Memory B cell (primary cell): ENCODE measurements around the gene MPG.

Experiments used
- ATAC-seq: fragments of 150-1000 bp; cut with Tn5 transposase; 2 replicates; pipeline ENCODE4 v1.10.0; 2021; ENCODE audit warnings: low read depth, mild to moderate bottlenecking, moderate library complexity
- DNase-seq, 2 donors: peaks; one replicate each; pipeline ENCODE4 v3.0.0; 2022; ENCODE audit warnings: low spot score in 2 of 2
- H3K27ac Mint-ChIP-seq: one replicate; pipeline ENCODE4 v1.8.0; 2022; ENCODE audit warnings: mild to moderate bottlenecking, moderate library complexity, mixed read lengths
- H3K27me3 Mint-ChIP-seq: one replicate; pipeline ENCODE4 v1.8.0; 2022; ENCODE audit warnings: mixed read lengths
- H3K36me3 Mint-ChIP-seq: one replicate; pipeline ENCODE4 v1.8.0; 2022; ENCODE audit warnings: mild to moderate bottlenecking, mixed read lengths
- H3K4me1 Mint-ChIP-seq: one replicate; pipeline ENCODE4 v1.8.0; 2022; ENCODE audit warnings: mixed read lengths
- H3K4me3 Mint-ChIP-seq: one replicate; pipeline ENCODE4 v1.8.0; 2022; ENCODE audit warnings: mild to moderate bottlenecking, moderate library complexity, mixed read lengths
- H3K9me3 Mint-ChIP-seq: one replicate; pipeline ENCODE4 v1.8.0; 2022; ENCODE audit warnings: mixed read lengths

The MPG gene

DNA sequence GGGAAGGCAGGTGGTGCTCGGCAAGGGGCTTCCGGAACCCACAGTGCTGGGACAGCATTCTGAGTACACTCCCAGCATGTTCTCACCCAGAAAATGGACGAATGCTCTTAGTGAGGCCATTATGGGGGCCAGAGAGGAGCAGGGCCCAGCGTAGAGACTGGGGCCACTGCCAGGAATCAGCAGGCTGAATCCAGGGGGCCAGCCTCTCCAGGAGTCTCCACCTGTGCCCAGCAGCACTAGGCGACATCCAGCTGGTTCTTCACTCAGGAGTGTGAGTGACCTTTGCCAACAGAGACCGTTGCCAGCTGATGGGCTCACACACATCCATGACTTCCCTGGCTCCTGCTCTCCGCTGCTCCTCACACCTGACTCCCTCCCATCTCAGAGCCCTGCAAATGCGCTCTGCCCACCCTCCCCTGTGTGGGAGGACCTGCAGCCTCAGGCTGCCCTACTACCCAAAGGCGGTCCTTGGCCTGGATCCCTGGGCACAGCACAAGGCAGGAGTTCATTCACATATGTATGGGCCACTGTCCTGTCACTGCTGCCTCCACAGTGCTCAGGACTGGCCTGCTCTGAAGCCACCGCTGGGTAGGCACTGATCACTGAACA, 10.7 kb upstream of the MPG start:
- no peaks in the 10 kb centered on the region for H3K27me3 Mint-ChIP-seq
- ATAC-seq, result no peak
- H3K4me3 Mint-ChIP-seq, result no peak overlapping the region
- H3K9me3 Mint-ChIP-seq, result no peaks in the 10 kb centered on the region
- H3K4me1 Mint-ChIP-seq, result peaks cover 4% of the 10 kb centered on the region
- no peak overlapping the region for H3K27ac Mint-ChIP-seq
- no peaks in the 10 kb centered on the region for H3K36me3 Mint-ChIP-seq
- no peak for DNase-seq

DNA sequence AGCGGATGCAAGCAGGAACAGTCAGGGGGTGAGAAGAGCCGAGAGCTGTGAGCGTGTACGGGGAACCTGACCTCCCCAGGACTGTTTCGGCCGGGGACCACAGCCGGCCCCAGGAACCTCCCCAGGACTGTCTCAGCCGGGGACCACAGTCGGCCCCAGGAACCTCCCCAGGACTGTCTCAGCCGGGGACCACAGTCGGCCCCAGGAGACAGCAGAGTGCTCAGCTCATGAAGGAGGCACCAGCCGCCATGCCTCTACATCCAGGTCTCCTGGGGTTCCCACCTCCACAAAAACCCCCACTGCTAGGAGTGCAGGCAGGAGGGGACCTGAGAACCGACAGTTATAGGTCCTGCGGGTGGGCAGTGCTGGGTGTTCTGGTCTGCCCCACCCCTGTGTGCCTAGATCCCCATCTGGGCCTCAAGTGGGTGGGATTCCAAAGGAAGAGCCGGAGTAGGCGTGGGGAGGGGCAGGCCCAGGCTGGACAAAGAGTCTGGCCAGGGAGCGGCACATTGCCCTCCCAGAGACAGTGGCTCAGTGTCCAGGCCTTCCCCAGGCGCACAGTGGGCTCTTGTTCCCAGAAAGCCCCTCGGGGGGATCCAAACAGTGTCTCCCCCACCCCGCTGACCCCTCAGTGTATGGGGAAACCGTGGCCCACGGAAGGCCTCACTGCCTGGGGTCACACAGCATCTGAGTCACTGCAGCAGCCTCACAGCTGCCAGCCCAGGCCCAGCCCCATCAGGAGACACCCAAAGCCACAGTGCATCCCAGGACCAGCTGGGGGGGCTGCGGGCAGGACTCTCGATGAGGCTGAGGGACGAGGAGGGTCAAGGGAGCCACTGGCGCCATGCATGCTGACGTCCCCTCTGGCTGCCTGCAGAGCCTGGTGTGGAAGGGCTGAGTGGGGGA, 9.9 kb upstream of the MPG start:
- Mint-ChIP-seq H3K4me1 (peaks cover 8% of the 10 kb centered on the region), H3K27ac (no peak overlapping the region), H3K9me3 (no peaks in the 10 kb centered on the region), H3K27me3 (peaks cover 3% of the 10 kb centered on the region), H3K4me3 (no peak overlapping the region), H3K36me3 (no peaks in the 10 kb centered on the region)
- no peak for DNase-seq
- ATAC-seq, result no peak

DNA sequence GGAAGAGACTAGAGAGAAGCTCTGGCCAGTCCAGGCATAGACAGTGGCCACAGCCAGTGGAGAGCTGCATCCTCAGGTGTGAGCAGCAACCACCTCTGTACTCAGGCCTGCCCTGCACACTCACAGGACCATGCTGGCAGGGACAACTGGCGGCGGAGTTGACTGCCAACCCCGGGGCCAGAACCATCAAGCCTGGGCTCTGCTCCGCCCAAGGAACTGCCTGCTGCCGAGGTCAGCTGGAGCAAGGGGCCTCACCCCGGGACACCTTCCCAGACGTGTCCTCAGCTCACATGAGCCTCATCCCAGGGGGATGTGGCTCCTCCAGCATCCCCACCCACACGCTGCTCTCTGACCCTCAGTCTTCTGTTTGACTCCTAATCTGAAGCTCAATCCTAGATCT, 8.8 kb upstream of the MPG start:
- no peaks in the 10 kb centered on the region for H3K36me3 Mint-ChIP-seq
- no peak for ATAC-seq

DNA sequence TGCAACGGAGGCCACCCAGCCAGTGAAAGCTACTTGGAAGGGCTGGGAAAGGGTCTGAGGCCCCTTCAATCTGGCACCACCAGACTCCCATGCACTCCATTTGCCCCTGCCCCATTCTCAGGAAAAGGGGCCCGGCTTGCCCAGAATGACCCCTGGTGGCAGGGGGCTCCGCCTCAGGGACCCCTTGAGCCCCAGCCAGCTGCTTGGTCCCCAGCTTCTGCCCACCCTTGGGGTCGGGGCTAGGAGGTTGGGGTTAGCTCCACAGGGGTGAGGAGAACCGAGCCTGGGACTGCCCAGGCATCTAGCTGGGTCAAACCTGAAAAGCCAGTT, 6.8 kb upstream of the MPG start:
- Mint-ChIP-seq H3K27ac (no peak overlapping the region), H3K36me3 (no peaks in the 10 kb centered on the region), H3K27me3 (peaks cover 7% of the 10 kb centered on the region), H3K4me3 (no peak overlapping the region), H3K4me1 (peaks cover 4% of the 10 kb centered on the region), H3K9me3 (no peaks in the 10 kb centered on the region)
- no peak for ATAC-seq
- no peak for DNase-seq

More for the DNA sequence above, 8.8 kb upstream of the MPG start:
- no peak overlapping the region for H3K27ac Mint-ChIP-seq
- H3K4me3 Mint-ChIP-seq, result no peak overlapping the region
- peaks cover 8% of the 10 kb centered on the region for H3K4me1 Mint-ChIP-seq
- H3K9me3 Mint-ChIP-seq, result no peaks in the 10 kb centered on the region
- DNase-seq, result no peak
- peaks cover 6% of the 10 kb centered on the region for H3K27me3 Mint-ChIP-seq

DNA sequence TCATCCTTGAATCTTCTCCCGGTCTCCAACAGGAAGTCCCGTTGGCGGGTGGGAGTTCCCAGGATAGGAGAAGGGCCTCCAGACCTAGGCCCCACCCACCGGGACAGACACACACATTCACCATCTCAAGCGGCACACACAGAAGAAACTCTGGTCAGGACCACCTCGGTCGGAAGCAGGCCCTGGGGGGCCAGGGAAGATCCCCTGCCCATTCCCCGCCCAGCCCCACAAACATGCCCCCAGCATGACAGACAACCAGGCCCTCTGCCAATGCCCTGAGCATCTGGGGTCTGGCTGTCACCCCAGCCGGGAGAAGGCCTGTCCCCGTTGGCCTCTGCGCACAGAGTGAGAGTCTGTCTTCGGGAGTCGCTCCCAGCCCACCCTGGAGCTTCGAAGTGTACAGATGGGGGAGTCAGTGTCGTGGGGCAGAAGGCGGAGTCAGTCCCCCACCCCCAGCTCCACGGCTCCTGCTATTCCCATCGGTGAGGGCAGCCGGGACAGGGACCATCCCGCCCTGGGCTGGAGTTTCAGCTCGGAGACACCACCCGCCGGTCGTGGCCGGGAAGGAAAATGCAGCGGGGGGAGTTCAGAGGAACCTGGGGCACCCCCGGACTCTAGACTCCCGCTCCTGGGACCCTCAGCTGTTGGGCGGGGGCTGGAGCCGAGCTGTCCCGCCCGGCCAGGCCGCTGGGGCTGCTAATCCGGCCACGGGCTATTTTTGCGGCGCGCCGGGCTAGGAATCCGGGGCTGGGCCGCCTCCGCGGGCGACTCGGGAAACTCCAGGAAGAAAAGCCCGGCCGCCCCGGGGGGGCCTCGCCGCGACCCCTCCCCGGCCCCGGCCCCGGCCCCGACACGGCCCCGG, 6.3 kb upstream of the MPG start:
- Mint-ChIP-seq H3K4me1 (peaks cover 7% of the 10 kb centered on the region), H3K36me3 (no peaks in the 10 kb centered on the region), H3K27ac (no peak overlapping the region), H3K4me3 (peak overlapping the region; percentile 14), H3K9me3 (no peaks in the 10 kb centered on the region), H3K27me3 (peaks cover 7% of the 10 kb centered on the region)
- ATAC-seq (no peak), DNase-seq (no peak)

DNA sequence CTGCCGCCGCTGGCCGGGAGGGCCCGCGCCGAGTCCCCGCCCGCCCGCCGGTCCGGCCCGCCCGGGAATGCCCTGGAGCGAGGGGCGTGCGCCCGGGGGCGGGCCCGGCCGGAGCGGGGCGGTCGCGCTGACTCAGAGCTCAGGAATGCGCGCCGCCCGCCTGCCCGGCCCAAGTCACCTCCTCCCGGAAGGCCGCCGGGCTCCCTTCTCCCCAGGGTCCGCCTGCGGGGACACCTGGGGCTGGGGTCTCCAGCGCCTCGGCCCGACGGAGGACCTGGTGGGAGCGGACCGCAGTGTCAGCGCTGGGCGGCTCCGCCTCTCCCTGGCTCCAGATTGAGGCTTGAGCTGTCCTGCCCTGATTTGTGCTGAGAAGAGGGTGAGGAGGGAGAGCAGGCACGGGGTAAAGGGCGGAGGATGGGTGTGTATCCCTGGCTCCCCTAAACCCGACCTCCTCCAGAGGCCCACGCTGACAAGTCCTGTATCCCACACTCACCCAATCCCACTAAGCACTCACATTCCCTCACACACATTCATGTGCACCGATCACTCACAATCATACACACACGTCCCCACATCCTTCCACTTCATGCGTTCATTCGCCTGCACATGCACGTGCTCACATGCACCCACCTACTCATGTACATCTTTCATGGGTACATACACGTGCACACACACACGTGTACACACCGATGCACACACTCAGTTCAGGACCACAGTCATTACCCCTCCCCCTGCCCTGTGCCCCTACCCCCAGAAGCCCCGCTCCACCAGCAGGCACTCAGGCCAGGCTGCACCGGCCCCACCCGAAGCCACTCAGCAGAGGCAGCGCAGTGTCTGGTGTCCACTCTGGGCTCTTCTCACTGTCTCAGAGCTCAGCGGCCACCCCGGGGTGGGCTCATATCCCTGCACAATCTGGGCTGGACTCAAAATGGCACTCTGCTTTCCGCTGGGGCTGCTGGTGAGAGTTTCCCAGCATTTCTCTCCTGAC, 5.2 kb upstream of the MPG start, which contains the start of gene RHBDF1:
RHBDF1 (minus strand) TSS at position 71 of the 988 bp plus-strand sequence. CDS start 7,616 bp downstream, outside the sequence.
- Mint-ChIP-seq H3K9me3 (no peaks in the 10 kb centered on the region), H3K36me3 (no peaks in the 10 kb centered on the region), H3K27ac (no peak within 1 kb of the TSS), H3K4me3 (peak within 1 kb of the TSS; percentile 72), H3K27me3 (peaks cover 7% of the 10 kb centered on the region), H3K4me1 (peaks cover 12% of the 10 kb centered on the region)
- peak; percentile 39 for ATAC-seq
- DNase-seq, result no peak

DNA sequence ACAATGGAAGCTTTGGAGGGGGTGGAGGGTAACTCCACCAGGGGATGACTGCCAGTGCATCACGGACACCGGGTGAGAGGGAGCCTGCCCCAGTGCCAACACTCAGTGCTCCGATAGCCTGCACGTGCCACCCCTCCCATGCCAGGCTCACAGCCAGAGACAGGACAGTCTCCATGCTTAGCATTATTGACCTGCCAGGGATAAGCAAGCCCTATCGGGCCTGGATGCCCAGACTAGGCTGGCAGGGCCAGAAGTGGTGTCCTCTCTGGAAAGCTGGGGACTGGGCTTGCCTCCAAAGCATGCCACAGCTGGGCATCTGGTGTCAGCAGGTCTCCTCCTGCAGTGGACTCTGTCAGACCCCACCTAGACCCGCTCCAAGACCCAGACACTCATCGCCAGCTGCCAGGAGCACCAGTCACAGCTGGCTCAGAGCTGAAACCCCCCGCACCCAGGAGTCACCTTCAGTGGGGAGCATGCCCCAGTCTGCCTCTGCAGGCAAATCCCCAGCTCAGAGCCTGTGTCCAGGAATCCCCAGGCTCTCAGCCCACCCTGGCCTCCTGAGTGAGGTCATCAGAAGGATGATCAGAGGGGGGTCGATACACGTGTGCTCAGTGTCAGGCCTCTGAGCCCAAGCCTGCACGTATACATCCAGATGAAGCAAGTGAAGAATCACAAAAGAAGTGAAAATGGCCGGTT, 3.8 kb upstream of the MPG start:
- Mint-ChIP-seq H3K36me3 (no peaks in the 10 kb centered on the region), H3K27me3 (peaks cover 7% of the 10 kb centered on the region), H3K27ac (no peak overlapping the region), H3K9me3 (no peaks in the 10 kb centered on the region), H3K4me3 (no peak overlapping the region), H3K4me1 (peaks cover 19% of the 10 kb centered on the region)
- ATAC-seq, result no peak
- DNase-seq, result no peak

DNA sequence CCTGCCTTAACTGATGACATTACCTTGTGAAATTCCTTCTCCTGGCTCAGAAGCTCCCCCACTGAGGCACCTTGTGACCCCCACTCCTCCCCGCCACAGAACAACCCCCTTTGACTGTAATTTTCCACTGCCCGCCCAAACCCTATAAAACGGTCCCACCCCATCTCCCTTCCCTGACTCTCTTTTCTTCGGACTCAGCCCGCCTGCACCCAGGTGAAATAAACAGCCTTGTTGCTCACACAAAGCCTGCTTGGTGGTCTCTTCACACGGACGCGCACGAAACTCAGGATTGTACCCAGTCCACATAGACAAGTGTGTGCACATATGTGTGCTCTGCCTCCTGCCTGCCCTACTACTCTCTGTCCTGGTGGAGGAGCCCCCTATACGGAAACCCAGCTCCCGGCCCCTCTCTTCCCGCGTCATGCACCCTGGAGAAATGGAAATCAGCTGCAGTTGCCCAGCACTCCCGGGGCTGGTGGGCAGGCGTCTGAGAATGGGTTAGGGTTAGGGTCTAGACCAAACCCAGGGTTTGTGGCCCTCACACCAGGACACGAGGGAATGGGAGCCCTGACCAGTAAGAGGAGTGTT, 3.2 kb upstream of the MPG start:
- no peaks in the 10 kb centered on the region for H3K36me3 Mint-ChIP-seq
- no peak overlapping the region for H3K27ac Mint-ChIP-seq
- no peak overlapping the region for H3K4me3 Mint-ChIP-seq
- no peak for DNase-seq
- peaks cover 7% of the 10 kb centered on the region for H3K27me3 Mint-ChIP-seq
- peaks cover 22% of the 10 kb centered on the region for H3K4me1 Mint-ChIP-seq
- no peaks in the 10 kb centered on the region for H3K9me3 Mint-ChIP-seq
- ATAC-seq, result no peak

DNA sequence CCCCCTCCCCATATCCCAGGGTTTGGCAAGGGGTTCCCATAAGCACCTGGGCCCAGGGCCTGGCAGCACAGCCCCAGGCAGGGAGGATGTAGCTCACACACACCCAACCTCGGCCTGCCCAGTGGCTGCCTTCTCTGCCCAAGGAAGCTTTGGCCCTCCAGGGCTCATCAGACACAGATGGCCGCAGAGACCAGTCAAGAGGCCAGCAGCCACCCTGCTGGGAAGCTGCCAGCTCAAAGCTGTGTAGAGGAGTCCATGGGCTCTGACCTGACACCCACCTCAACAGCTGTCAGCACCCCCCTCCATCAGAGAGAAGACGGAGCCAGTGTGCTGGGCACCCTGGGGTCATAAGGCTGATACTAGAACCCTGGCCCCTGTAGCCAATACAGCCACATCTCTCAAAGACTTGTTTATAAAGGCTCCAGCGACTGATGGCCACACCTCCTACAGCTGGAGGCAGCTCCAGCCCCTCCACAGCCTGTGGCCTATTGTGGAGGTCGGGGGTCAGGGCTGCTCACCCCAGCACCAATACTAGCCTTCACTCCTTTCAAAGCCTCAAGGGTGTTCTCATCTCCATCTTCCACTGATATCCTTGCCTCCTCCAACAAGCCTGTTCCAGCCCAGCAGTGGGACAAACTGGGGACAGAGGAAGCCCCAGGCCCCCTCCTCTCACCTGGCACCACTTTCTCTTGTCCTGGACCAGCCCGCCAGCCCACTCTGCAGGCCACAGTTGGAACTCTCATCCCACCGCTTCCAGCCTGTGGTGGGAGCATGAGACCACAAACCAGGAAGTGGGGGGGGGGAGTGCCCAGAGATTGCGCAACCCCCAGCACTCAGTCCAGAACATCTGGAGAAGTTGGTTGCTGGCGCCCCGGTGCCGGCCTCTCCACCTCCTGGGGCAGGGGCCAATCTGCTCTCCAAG, 2.2 kb upstream of the MPG start:
- H3K27me3 Mint-ChIP-seq, result peaks cover 7% of the 10 kb centered on the region

DNA sequence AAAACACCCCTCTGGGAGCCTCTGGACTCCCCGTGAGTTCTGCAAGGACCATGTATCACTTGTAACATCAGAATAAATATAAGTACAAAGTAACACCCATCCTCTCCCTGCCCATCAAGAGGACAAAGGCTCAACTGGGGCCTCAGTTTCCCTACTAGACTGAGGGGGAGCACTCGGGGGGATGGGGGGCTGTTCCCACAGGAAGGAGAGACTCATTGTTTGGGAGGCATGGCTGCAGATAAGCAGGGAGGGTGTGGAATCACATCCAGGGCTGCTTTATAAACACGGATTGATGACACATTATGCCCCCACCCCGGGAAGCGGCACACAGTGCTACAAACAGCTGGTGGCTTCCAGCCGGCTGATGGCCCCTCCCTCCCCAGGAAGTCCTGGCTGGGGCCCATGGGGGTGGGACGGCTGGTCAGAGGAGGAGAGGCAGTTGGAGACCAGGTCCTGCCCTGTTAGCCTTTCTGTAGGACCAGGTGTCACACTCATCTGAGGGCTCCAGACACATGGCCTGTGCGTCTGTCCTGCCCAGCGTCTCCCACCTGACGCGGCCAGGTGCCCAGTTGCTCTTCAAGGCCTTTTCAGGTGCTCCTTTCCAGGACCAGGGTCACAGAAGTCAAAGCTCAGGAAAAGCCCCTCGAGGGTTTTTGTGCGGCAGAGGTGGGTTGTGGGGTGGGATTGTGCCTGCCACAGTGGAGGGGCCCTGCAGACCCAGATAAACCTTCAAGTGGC, 1.3 kb upstream of the MPG start:
- peaks cover 7% of the 10 kb centered on the region for H3K27me3 Mint-ChIP-seq
- peaks cover 27% of the 10 kb centered on the region for H3K4me1 Mint-ChIP-seq
- H3K9me3 Mint-ChIP-seq, result no peaks in the 10 kb centered on the region
- H3K36me3 Mint-ChIP-seq, result peaks cover 2% of the 10 kb centered on the region
- DNase-seq (no peak), ATAC-seq (no peak)
- H3K27ac Mint-ChIP-seq, result peak overlapping the region; percentile 38
- H3K4me3 Mint-ChIP-seq, result peak overlapping the region; percentile 79

More for the DNA sequence above, 2.2 kb upstream of the MPG start:
- H3K27ac Mint-ChIP-seq, result no peak overlapping the region
- no peak overlapping the region for H3K4me3 Mint-ChIP-seq
- DNase-seq (no peak), ATAC-seq (no peak)
- H3K4me1 Mint-ChIP-seq, result peaks cover 24% of the 10 kb centered on the region
- H3K9me3 Mint-ChIP-seq, result no peaks in the 10 kb centered on the region
- no peaks in the 10 kb centered on the region for H3K36me3 Mint-ChIP-seq

DNA sequence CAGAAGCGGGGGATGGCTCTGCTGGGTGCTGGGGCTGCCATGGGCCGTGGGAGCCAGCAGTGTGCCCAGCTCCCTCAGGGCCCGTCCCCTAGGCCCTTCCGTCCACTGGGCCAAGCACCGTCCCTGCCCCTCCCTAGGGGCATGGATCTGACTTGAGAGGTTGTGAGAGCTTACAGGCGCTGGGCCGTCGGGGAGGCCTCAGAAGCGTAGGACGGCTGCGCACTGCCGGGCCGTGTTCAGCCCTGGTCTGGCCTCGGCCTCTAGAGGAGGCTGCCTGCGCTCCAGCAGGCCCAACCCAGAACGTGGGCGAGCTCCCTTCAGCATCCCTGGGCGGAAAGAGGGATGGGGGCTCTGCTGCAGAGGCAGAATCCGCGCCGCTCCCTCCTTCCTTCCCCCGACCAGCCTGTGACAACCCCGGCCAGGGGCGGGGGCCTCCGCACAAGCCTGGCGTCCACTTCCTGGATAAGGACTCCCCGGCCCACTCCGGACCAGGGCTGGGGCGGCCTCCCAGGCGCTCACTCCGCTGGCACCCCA, 685 bp upstream of the MPG start:
- Mint-ChIP-seq H3K9me3 (no peaks in the 10 kb centered on the region), H3K27me3 (peaks cover 7% of the 10 kb centered on the region), H3K4me3 (peak overlapping the region; percentile 79), H3K36me3 (peaks cover 2% of the 10 kb centered on the region), H3K27ac (no peak overlapping the region), H3K4me1 (peaks cover 27% of the 10 kb centered on the region)
- ATAC-seq, result peak; percentile 35
- DNase-seq, result peak; percentile 19 to 44
